HG03039 (cell line): ENCODE data around the gene MAML1.

Experiments used
- ATAC-seq: cut with Tn5 transposase; IDR thresholded peaks from one replicate; pipeline ENCODE4 v1.9.1; 2021; ENCODE audit warnings: mild to moderate bottlenecking, moderate library complexity; ENCODE audit not compliant: unreplicated experiment

Gene MAML1

DNA sequence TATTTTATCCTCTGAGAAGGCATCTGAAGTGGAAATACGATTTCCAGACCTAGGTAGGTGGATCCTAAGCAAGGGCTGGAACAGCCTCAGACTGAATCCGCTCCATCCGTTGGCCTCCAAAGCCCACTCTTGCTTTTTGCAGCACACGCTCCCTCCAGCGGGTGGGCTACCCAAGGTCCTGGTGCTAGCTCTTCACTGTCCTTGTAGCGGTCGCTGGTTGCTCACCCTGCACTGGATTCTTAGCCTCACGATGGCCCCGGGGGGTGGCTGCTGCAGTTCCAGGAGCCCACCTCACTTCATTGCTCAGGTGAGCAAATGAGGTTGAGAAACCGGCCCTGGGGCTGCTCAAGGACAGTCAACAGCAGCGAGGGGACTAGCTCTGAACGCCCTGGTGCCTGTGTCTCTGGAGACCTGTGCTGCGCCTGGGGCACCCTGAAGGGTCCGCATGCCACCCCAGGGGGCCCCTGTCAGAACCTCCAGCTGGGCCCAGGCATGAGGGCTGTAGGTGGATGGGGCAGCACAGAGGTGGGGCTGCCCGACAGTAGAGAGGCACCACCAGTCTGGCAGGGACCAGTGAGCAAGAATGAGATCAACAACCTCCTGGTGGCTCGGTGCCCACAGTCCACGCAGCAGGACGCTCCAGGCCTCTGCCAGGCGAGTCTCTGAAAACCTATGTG is 69.7 kb downstream of the MAML1 start:
- ATAC-seq, result no peak

DNA sequence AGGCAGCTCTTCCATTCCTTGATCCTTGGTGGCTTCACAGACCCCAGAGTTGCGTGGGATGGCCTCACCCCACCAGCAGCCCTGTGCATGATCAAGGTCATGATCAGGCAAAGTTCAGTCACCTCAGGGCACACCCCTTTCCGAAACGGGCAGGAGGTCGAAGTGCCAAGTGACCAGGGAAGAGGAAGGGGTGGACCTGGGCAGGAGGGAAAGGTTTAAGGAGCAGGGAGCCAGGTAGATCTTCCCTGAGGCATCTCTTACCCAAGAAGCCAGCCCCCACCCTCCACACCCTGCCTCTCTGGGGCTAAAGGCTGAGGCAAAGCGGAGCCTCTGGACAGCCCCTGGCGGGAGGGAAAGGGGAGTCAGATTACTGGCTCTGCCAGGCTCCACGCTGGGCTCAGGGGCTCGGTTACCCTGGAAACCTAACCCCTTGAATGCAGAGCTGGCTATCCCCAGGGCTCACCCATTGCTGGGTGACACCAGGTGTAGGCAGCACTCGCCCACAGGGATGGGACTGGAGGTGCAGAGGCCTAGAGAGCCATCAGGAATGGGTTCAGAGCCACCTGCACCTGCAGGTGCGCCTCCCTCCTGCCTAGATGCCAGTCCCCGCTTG is 70.4 kb downstream of the MAML1 start:
- ATAC-seq, result no peak

DNA sequence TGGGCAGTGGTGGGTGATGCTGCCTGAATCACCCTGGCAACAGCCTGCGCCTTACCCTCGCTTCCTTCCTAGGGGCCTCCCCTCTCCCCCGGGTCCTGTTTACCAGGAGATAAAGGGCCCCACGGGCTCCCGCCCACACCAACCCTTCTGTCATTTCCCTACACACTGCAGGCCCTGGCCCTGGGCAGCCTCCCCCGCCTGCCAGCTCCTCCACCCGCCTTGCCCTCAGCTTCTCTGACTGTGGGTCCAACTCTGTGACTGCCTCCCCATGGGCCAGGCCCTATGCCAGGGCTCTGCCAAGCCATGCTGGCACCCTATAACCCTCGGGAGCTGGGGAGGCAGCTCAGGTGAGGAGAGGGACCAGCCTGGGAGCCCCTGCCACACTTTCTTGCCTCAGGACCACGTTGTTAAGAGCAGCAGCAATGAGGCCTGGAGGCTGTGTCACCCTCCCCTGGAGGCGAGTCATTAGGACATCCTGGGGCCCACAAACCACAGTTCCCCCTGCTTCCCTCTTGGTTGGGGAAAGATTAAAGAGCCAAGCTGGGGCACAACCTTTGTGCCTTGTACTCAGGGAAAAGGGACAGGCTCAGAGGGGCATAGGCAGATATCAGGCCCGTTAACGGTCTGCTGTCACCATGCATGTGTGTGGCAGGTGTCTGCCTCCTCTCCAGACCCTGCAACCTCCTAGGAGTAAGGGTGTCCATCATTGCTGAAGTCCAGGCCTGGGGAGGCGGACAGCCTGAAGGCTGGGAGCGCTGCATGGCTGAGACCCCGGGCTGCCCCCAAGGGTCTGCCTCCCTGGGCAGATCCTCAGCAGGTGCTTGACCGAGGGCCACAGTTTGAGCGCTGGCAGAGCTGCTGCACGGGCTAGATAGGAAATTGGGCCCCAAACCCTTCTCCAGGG is 71.3 kb downstream of the MAML1 start:
- no peak for ATAC-seq

DNA sequence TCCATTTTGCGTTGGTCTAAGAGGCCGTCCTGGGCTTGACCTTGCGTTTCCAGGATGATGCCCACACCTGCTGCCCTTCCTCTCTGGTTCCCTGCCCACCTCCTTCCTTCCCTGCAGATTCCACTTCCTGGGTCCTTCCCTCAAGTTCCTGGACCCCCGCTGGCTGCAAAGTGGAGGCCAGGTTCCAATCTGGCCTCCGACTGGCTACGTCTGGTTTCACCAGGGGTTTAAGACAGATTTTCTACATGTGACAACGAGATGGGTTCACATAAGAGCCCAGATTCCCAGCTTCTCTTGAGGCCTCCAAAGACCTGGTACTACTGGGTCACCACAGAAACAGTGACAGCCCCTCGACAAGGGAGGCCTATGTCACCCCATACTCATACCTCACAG is 71.9 kb downstream of the MAML1 start:
- ATAC-seq, result no peak

GRCh38 chr5:179805070-179805528 is 72.5 kb downstream of the MAML1 start:
- no peak for ATAC-seq

GRCh38 chr5:179805529-179806249 is 73.1 kb downstream of the MAML1 start:
- peak; percentile 14 for ATAC-seq

DNA sequence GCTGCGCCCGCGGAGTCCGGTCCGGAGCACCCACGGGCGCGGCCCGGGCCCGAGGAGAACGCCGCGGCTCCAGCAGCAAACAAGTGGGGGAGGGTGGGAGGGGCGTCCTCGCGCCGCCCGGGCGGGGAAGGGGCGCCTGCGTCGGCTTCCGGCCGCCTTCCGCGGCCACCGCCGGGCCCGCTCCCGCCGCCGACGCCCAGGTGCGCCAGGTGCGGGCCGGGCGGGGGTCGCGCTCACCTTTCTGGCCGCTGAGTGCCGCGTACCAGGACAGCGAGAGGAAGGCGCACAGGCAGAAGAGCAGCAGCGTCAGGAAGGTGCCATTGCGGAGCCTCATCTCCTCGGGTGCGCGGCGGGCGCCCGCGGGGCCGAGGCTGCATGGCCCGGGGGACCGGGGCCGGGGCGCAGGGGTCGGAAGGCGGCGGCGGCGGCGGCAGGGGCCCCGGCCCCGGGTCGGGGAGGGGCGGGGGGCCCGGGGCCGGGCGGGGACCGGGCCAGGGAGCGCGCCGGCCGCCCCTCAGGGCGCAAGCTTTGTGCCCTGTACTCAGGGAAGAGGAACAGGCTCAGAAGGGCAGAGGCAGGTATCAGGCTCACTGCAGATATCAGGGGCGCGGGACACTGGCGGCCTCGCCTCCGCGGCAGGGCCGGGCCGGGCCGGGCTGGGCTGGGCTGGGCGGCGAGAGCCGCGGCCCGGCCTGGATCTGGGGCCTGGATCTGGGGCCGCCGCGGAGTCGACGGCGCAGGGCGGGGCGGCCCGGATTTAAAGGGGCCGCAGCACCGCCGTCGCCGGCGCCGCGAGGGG is 73.8 kb downstream of the MAML1 start, which contains the start of gene MGAT4B:
TSS of gene MGAT4B (minus strand) at position 617 of the 799 bp plus-strand sequence. CDS start at position 334, 283 bp downstream.
- ATAC-seq, result peak; percentile 65

- ATAC-seq, result no peak
Measured at GRCh38 chr5:179812135-179812825, 79.7 kb downstream of the MAML1 start.

DNA sequence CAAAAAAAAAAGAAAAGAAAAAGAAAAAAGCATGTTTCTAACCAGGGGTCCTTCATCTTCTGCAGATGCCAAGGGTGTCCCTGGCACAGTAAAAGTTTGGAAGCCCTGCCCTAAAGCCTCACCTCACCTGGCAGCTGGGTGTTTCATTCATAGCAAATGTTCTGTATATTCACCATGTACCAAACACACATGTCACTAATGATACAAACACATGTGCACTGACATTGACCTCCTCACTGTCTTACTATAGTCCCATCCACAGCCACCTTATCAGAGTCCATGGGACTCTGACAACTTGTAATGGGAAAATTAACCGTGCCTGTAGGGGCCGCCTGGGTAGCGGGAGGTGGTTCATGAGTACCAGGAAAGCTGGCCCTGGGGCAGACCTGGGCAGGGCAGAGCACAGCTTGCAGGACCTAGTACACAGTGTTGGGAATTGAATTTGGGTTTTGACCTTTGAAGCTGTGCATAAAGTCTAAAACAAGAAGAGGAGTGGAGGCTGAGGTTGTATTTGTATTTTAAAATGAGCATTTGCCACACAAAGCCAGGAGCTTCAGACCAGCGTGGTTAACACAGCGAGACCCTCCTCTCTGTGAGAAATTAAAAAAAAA is 80.5 kb downstream of the MAML1 start:
- ATAC-seq, result no peak

GRCh38 chr5:179814090-179814489 is 81.5 kb downstream of the MAML1 start:
- ATAC-seq, result no peak

DNA sequence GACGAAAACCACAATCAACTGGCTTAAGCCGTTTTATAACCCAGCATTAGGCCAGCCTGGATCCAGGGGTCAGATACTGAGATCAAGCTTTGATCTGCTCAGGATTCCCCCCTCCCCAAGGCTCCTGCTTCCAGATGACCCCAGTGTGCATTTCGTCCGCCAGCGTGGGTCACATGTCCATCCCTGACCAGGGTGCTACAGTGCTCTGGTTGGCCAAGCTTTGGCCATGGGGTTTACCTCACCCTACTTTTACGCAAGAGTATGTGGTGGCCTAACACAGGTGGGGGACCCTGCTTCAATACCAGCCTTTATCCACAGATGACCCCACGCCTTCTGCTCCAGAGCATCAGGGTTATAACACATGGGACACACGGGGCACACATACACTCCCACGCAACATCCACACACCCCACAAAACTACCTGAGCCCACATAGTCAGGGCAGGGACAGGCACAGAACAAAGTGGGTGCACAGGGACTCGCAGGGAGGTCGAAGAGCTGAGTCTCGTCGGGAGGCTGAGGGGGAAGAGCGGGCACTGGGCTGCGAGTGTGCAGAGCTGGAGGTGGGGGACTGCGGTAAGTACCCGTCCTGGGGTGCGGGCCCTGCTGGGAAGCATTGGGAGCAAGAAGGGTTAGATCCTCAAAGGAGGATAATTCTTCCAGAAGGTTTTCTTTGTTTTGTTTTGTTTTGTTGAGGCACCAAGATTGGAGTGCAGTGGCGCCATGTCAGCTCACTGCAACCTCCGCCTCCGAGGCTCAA is 83.0 kb downstream of the MAML1 start:
- ATAC-seq, result no peak

- ATAC-seq, result no peak
Measured at GRCh38 chr5:179816401-179816795, 83.8 kb downstream of the MAML1 start.

DNA sequence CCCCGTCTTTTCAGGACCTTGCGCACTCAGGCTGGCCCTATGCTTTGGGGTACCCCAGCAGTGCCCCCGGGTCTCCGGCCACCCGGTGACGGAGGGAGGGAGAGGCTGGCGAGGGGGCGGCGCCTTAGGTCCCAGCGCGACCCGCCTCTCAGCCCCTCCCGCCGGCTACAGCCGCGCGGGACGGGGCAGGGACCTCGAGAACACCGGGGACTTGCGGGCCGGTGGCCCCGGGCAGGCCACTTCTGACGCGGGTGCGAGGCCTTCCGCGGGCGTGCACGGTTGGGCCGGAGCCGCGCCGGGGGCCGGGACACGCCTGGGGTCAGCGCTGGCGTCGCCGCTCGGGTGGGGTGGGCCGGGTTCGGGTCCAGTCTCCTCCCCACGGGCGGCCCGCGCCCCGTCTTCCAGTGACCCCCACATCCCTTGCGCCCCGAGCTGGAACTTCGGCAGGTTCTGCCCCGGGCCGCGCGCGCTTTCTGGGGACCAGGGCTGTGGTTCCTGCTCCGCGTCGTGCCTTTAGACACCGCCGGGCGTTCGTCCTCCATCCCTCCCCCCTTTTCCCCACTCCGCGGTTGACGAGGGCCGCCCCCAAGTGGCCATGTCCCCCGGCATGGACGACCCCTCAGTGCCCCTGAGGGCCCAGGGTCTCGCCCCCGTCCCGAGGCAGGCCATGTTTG is 84.3 kb downstream of the MAML1 start:
- no peak for ATAC-seq

DNA sequence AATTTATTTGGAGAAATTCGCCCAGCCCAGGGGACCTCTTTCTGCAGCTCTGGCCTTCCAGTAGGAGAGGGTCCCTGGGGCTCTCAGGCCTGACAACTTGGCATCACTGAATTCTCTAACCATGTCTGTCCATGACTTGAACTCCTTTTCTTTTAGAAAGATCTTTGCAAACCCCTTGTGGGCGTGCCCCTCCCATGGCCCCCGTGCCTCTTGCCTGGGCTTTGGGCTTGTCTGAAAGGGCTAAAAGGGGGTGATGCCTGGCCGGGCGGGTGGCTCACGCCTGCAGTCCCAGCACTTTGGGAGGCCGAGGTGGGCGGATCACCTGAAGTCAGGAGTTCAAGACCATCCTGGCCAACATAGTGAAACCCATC is 84.8 kb downstream of the MAML1 start:
- no peak for ATAC-seq

DNA sequence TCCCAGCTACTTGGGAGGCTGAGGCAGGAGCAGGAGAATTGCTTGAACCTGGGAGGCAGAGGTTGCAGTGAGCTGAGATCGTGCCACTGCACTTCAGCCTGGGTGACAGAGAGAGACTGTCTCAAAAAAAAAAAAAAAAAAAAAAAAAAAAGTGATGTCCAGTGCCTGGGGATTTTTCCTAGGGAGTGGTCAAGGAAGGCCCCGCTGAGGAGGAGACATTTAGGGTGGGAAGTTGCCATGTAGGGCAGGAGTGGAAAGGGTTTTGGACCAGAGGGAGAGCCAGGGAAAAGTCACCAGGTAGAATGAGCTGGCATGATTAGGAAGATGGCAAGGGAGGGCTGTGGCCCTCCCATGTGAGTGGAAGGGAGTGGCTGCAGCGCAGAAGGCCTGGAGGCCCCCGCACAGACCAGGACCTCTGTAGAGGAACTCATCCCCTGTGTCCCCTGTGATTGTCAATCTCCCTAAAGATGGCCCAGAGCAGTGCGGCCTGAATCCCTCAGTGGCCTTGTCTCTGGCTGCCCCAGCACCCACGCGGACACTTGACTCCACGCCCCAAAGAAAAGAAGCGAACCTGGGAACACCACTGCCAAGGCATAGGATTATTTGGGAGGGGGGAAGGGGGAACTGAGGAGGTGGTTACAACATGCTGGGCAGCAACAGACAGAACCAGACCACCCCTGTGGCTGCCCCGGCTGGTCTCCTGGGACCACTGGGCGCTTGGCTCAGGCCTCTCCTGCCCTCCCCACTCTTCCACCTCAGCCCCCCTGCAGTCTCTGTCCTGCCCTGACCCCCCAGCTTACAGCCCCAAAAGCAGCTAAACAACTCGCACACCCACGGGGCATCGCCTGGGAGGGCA is 85.5 kb downstream of the MAML1 start:
- ATAC-seq, result no peak

GRCh38 chr5:179818746-179819295 is 86.2 kb downstream of the MAML1 start:
- peak; percentile 53 for ATAC-seq
